NK-92 (cell line): ENCODE data around the gene CDH12.
"Not testable (repeated sequence)": the region's sequence is repeated elsewhere in the genome, so short reads cannot be mapped to it uniquely, and the experiment has no call there.

Experiments used
- DNase-seq: peaks from one replicate; lab custom pipeline; 2025; ENCODE audit not compliant: unreplicated experiment; lab: John Stamatoyannopoulos, UW

The CDH12 gene

GRCh38 chr5:22316294-22316693 lies 536.9 kb downstream of the CDH12 start:
- no peak for DNase-seq

- not testable (repeated sequence) for DNase-seq
These were observed 538.1 kb downstream of the CDH12 start for GRCh38 chr5:22315052-22315451.

DNA sequence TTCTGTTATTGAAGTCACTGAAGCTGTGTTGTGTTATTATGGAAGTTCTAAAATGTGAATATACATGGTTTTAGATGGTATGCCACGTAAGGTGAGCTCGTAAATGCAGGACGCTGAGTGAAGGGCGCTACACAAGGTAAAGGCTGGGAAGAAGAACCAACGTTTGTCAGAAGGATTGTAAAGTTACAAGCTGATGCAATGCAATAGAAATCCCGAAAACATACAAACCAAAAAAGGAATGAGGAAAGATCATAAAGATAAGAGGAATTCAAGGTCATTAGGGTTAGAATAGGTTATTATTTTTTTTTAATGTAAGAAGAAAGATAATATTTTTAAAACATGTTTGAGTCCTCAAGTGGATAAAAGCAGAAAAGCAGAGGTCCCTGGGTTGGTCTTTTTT lies 538.6 kb downstream of the CDH12 start:
- no peak for DNase-seq

- DNase-seq, result no peak
These were observed 547.1 kb downstream of the CDH12 start for GRCh38 chr5:22306011-22306410.

- DNase-seq, result no peak
These were observed 557.3 kb downstream of the CDH12 start for GRCh38 chr5:22295832-22296231.

GRCh38 chr5:22293147-22293546 lies 560.0 kb downstream of the CDH12 start:
- DNase-seq, result no peak

DNA sequence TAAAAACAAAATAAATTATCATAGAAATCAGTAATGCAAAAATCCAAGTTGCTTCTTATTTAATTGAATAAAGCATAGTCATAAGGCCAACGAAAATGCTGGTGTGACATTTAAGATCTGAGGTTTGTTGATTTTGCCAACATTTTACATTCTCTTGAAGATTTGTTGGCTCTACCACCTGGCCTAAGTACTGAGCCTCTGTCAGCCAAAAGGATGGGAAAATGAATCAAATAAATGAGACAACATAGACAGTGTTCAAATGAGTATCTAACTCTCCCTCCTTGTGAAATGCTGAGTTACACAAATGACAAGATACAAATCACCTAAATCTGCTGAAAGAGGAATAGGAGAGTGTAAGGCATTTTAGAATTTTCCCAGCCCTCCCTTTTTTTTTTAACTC lies 575.0 kb downstream of the CDH12 start:
- DNase-seq, result no peak

DNA sequence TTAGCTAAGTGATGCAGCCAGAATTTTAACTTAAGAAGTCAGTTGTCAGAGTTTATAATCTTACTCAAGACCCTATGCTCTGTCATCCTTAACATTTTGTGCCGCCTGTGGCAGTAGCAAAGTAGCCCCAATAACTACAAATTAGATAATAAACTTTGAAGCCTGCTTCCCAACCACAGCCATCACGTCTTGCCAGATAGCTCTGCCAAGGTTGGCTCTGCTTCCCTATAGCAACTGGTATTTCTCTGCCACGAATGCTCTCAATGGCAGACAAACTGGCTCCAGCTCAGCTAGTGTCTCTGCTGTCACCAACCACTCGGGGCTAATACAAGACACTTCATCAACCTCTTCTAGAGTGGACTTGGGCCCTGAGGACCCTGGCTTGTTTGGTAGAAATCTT lies 576.1 kb downstream of the CDH12 start:
- no peak for DNase-seq

DNA sequence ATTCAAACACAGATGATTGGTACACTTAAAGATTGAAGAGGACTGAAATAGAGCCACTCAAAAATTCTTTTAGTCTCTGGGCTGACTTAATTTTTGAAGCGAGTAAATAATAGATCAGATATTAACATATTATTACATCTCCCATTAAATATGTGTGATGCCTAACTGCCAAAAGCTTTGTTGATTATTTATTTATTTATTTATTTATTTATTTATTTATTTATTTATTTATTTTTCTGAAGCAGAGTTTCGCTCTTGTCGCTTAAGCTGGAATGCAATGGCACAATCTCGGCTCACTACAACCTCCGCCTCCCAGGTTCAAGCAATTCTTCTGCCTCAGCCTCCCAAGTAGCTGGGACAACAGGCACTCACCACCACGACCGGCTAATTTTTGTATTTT lies 587.3 kb downstream of the CDH12 start:
- DNase-seq, result not testable (repeated sequence)

DNA sequence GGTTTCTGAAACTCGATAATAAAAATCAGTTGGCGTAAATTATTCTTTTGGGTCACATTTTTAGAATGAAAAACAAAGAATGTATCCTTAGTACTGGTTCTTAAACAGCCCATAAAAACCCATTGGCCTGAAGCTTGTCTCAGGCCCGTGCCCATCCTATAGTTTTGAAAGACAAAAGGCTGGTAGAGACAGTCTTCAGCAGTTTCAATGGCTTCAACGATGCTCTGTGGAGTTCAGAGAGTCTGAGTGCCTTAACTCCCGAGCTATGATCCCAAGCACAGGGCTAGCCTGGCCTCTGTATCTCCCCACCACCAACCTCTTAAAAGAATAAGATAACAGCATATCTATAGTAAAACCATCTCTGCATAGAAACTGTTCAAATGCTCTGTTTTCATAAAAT lies 595.0 kb downstream of the CDH12 start:
- DNase-seq, result no peak

GRCh38 chr5:22250528-22250927 lies 602.6 kb downstream of the CDH12 start:
- no peak for DNase-seq

DNA sequence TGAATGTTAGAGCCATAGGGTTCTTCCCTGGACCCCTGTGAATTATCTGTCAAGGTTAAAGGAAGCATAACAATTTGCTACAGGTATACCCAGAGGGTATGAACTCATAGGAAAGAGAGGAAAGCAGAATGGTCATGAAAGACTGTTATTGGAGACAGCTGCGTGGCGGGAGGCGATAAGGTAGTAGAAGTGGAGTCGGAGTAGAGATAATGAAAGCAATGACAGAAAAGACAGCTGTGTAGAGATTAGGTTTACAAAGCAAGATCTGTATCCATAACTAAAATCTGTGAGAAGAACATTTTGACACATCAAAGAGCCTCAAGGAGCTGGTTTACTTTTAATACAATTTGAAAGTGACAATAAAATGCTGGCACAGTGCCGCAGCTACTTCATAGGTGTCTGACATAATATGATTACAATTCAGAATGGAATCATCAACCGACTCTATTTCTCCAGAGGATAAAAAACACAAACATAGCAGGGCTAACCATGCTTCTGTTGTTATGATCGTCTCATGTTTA lies 603.9 kb downstream of the CDH12 start:
- no peak for DNase-seq

DNA sequence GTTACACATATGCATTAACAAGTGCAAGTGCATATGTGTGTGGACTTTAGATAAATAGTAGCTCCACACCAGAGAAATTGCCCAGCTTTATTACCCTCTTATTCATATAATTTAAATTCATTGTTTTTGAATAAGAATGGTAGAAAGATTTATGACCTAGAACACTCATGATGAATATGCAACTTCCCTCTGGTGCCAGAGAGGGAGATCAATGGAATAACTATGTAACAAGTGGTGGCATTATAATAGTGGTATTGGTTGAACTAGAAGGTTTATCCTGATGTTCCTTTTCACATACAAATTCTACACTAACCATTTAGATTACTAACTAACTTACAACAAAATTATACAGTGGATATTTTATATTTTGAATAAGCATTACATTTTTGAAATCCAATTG lies 607.4 kb downstream of the CDH12 start:
- no peak for DNase-seq

DNA sequence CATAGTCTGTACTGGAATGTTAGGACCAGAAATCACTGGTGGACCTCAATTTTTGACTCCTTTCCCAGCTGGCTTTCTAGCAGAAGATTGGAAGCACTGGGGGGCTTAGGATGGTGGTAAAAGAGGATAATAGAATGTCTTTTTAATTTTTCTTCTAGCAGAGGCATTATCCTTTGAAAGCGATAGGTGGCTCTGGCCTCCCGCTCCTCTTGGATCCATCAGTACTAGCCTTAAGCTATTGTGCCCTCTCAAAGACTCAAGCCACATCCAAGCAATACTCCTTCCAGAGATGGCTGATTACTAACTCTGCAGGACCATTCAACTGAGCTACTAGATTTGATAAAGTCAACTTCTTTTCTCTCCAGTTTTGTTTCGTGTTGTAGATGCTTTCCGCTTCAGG lies 610.6 kb downstream of the CDH12 start:
- DNase-seq, result no peak

DNA sequence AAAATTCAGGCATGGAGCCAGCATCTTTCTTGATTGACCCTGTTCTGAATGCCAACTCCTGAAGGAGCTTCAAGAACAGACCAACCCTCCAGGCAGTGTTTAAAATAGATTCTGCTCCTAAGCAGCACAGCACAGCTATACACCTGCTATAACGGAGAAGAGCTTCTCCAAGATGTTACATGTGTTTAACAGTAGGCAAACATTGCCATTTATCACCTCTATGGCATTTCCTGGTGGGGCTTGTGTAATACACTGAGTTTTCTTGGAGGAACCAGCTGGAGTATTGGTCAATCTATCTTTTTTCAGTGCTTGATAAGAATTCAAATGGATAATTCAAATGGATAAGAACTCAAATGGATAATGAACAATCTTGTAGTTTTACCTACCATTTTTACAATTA lies 615.1 kb downstream of the CDH12 start:
- no peak for DNase-seq

GRCh38 chr5:22226423-22226822 lies 626.7 kb downstream of the CDH12 start:
- DNase-seq, result no peak

GRCh38 chr5:22223079-22223478 lies 630.1 kb downstream of the CDH12 start:
- DNase-seq, result no peak

DNA sequence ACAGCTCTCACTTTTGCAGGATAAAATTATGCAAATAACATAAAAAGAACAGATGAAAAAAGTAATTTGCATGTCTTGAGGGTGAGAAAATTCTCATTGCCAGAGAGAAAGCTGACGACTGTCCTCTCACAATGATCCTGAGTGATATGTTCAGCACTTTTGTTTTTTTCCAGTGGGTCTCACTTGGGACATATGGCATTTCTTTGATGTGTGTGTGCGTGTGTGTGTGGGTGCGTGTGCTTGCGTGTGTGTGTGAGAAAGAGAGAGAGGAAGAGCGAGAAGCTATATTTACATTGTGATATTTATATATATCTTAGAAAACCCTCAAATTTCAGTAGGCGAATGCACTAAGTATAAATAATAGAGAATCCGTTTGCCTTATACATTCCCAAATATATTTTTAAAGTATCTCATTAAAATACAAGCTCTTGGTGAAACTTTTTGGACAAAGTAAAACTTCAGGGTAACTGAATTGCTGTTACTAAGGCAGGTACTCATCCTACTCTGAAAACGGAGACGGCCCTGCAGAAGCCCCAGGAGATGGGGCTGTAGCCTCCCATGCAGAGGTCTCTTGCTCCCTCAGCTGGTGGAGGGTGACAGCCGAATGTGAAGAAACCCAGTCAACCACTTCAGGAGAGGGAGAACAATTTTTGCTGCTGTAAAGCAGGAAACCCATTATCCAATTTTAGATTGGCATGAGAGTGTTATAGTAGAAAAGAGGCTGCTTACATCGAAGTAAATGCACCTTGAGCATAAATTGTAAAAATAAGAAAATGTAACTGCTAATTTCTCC lies 639.2 kb downstream of the CDH12 start:
- DNase-seq, result not testable (repeated sequence)

DNA sequence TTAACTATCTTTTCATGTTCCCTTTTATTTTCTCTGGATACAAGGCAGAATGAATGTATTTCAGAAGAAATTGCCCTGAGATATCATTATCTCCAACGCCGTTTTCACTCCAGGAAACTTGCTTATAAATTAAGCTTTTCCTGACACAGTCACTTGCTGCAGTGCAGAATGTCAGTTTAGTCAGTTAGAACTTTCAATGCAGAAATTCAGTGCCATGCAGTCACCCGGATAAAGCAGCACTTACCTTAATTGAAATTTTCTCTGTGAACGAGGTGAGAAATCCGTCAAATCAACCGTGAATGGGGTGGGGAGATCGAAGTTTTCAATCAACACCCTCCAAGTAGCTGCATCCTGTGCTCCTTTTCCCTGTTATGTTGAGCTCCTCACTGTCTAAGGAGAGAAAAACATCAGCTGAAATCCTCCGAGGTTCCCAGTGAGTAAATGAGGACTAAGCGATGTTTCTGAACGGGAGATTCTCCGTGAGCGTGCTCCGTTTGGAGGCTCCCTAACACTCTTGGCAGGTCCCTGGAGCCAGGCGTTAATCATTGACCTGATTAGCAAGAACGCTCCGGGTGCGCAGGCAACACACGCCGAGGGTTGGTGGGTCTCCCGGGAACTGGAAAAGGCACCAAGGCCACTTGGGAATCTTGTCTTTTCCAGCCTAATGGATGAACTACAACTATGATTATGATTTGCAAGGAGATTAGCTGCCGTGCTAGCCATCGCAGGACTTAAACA lies 640.7 kb downstream of the CDH12 start:
- DNase-seq, result not testable (repeated sequence)

- not testable (repeated sequence) for DNase-seq
These were observed 644.7 kb downstream of the CDH12 start for GRCh38 chr5:22208463-22208862.

- not testable (repeated sequence) for DNase-seq
These were observed 664.5 kb downstream of the CDH12 start for GRCh38 chr5:22188651-22189050.

- DNase-seq, result not testable (repeated sequence)
These were observed 665.4 kb downstream of the CDH12 start for GRCh38 chr5:22187632-22188228.
